HG02623 (cell line): ENCODE results near the gene LGALSL.

Source experiments
- ATAC-seq: cut with Tn5 transposase; IDR thresholded peaks from one replicate; pipeline ENCODE4 v1.9.1; 2021; ENCODE audit warnings: moderate library complexity; ENCODE audit not compliant: unreplicated experiment

Gene LGALSL

DNA sequence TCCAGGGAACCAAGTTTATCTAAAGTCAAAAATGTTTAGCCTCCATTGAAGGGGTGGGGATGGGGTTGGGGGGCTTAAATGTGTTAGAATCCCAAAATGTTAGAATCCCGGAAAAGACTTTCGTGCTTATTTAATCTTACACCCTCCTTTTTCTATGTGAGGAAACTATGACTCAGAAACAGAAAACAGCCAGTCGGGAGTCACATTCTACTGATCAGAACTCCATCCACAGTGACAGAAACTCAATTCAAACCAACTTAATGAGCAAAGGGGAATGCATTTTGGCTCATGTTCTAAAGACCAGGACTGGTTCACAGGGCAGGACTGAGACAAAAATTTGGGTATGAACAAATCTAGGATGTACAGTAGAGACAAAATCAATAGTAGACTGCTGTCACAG, 38.3 kb downstream of the LGALSL start:
- ATAC-seq = no peak

DNA sequence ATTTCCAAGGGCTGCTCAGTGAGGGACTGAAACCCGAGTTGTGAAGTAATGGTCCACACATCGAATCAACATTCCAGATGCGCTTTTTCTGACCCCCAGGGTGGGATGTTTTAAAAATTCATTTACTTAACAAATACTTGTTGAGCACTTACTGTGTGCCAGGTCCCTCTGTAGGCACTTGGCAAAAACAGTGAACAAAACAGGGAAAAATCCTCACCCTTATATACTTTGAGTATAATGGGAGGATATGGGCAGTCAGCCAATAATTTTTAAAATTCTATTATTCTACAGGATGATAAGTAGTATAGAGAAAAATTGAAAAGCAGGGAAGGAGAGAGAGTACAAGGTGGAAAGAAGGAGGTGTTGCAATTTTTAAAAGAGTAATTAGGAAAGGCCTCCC, 38.9 kb downstream of the LGALSL start:
- no peak for ATAC-seq

DNA sequence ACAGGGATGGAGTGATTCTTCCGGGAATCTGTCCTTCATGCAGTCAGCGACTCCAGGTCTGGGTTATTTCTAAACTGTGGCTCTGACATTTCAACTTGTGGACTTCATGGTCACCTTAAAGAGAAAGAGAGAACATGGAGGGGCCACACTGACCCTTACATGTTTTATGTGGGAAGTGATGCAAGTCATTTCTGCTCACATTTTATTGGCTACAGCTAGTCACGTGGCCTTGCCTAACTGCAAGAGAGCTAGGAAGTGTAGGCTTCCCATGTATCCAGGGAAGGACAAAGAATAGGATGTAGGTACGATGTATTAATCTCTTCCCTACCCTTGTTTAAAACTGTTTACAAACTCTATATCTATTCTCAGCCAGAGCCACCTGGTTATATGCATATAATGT, 39.8 kb downstream of the LGALSL start:
- ATAC-seq = no peak

DNA sequence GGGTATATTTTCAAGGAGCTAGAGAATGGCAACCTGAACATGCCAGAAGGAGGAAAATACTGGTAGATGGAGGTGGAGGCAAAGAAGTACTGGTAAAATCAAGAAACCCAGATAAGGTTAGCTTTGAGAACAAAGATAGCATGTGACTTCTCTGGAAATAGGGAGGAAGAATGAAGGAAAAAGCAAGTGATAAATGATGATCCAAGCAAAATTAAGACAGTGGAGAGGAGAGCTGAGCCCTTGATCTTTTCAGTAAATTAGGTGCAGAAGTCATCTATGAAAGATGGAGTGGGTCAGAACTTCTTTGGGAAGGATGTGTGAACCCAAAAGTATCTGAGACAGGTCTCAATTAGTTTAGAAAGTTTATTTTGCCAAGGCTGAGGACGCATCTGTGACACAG, 44.5 kb downstream of the LGALSL start:
- no peak for ATAC-seq

DNA sequence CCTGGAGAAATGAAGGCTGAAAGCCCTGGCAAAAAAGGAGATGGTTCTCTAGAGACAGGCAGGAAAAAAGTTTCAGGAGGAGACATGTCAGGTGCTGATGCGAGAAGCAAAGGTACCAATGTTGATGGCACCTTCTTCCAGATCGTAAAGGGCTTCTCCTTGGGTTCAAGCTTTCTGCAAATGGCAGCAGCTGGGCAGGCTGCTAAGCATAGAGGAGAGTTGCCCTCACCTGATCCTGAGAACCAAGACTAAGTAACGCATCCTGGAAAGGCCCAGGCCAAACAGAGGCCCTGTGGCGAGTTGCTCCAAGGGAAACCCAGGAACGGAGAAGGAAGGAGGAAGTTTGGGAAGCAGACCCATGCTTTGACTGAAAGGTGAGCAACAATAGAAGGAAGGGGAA, 46.6 kb downstream of the LGALSL start:
- ATAC-seq = no peak

DNA sequence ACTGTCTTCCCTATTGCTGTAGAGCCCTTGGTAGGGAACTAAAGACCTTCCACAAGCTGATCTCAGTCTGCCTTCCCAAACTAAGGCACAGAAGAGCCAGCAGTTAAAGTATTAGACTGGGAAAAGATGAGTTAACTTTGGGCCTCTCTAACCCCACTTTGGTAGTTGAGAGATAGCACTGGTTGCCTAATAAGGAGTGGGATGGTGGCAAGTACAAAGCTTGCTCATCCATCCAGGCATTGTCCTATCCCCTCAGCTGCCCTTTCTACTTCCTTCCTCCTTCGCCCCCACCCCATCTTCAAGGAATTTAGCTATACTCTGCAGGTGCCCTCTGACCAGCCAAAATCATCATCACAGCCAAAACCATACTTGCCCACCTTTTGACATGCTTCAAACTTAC, 48.0 kb downstream of the LGALSL start:
- no peak for ATAC-seq

DNA sequence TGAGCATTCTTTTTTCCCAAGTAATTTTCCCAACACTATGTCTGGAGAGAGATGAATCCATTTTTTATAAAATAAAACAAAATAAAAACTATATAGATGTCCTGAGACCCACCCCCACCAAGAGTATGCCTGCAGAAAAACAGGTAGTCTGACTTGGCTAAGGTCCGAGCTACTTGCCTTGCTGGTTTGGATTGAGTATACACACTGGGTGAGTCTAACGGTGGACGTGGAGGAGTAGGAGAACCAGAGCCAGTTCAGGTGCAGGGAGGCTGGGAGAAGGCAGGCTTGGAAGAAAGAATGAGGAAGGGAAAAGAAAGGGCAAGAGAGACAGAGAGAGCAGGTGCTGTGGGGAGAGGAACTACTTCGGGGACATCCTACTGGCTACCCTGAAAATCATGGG, 48.9 kb downstream of the LGALSL start:
- ATAC-seq = no peak

DNA sequence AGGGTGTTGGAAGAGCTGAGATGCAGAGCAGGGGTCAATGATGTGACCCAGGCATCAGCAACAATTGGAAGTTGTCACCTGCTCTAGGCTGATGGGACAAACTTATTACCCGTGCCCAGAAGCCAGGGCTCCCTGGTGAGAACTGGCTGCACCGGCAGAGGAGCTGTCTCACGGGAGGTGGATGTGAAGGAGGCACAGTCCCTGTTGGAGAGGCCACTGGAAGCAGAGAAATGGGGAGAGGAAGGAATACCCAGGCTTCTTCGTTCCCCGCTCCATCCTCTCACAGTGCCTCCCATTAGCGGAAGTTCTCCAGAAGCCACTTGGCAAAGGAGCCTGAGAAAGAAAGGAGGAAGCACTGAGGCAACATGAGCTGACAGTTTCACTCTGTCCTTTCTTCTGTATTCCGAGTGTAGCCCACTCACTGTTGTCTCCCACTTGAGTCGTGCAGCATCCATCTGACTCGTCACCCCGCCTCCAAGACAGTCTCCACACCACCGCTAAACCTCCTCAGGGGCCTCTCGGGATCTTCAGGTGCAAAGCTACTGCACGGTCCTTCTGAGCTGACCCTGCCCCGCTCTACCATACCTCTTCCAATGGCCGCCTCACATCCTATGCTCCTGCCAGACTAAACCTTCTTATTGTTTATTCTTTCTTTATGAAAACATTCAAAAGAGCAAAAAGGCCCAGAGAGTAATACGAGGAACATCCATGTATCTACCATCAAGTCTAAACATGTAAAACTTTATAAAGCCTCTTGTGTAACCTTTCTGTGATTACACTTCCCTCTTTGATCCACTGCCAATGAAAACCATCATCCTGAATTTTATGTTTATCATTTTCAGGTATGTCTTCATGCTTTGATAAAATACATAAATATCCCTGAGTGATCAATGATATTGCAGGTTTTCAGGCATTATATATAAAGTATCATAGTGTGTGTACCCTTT, 51.1 kb downstream of the LGALSL start:
- no peak for ATAC-seq

DNA sequence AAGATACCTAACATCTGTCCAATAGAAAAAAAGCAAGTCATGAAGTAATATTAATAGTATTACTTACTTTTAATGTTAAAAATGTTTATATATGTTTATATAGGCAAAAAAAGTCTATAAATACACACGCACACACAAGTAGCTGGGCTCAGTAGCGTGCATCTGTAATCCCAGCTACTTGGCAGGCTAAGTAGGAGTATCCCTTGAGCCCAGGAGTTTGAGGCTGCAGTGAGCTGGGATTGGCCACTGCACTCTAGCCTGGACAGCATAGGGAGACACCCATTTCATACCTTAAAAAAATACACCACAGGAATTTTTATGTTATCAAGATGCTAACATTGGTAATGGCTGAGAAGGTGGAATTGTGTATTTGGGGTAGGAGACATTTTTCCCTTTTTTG, 52.7 kb downstream of the LGALSL start:
- no peak for ATAC-seq
